Right atrium auricular region (tissue), 2 donors: Measurements from ENCODE around the gene RUNX2. TPM values are rescaled to one million over a fixed set of nuclear protein-coding genes. Genes with fewer than 3 reads are reported as not detected.

Experiments
- DNase-seq: peaks from one replicate; pipeline ENCODE4 v3.0.0-alpha.2; 2019; ENCODE audit warnings: low spot score
- H3K27ac ChIP-seq, 2 donors: fragments of 200-600 bp; sonication (generic); 1 replicate in 1 of 2; 2 replicates in 1 of 2; pipeline ENCODE4 v1.5.1; 2016 to 2019
- H3K27me3 ChIP-seq, 2 donors: fragments of 200-600 bp; sonication (generic); one replicate each; pipeline versions ENCODE4 v1.5.1 to v1.6.0; 2017 to 2019
- H3K36me3 ChIP-seq: fragments of 200-600 bp; sonication (generic); one replicate; pipeline ENCODE4 v1.5.1; 2016
- H3K4me1 ChIP-seq, 2 donors: fragments of 200-600 bp; sonication (generic); one replicate each; pipeline versions ENCODE4 v1.5.1 to v1.6.0; 2017 to 2019
- H3K4me3 ChIP-seq, 2 donors: fragments of 200-600 bp; sonication (generic); 1 replicate in 1 of 2; 2 replicates in 1 of 2; pipeline ENCODE4 v1.5.1; 2017 to 2019; ENCODE audit warnings: mild to moderate bottlenecking in 1 of 2, moderate library complexity in 1 of 2
- H3K9me3 ChIP-seq, 2 donors: fragments of 200-600 bp; sonication (generic); one replicate each; pipeline ENCODE4 v1.5.1; 2019
- CTCF ChIP-seq, 2 donors: fragments of 200-600 bp; sonication (generic); IDR thresholded peaks; one replicate each; pipeline ENCODE4 v1.5.1; 2019; ENCODE audit warnings: antibody characterized with exemption in 2 of 2
- total RNA-seq, 2 donors: library from RNA; depleted of rRNA; stranded (reverse); fragments of >200 nt; gene quantifications; one replicate each; pipeline ENCODE4 v1.1.0, GENCODE V29; 2016

RUNX2 gene
- total RNA-seq, 2 donors from 2014 or later = 0.55 to 0.85 TPM

- no peak for DNase-seq
- Histone ChIP-seq H3K4me1 (no peaks in the 10 kb centered on the region), H3K27ac (no peak overlapping the region), H3K27me3 (no peaks in the 10 kb centered on the region), H3K4me3 (no peak overlapping the region), H3K9me3 (no peaks in the 10 kb centered on the region), H3K36me3 (no peaks in the 10 kb centered on the region)
- TF ChIP-seq CTCF (IDR thresholded peaks at IDR 0.05) = no peak
Measured at GRCh38 chr6:45651301-45651700, 323.2 kb downstream of the RUNX2 start.

- no peak for DNase-seq
- no peaks in the 10 kb centered on the region for H3K4me1 ChIP-seq
- no peak overlapping the region for H3K27ac ChIP-seq
- no peaks in the 10 kb centered on the region for H3K36me3 ChIP-seq
- no peaks in the 10 kb centered on the region for H3K27me3 ChIP-seq
- no peak for TF ChIP-seq CTCF (IDR thresholded peaks at IDR 0.05)
- H3K4me3 ChIP-seq = no peak overlapping the region
- H3K9me3 ChIP-seq = no peaks in the 10 kb centered on the region
Measured at GRCh38 chr6:45652416-45652815, 324.3 kb downstream of the RUNX2 start.

- no peak for DNase-seq
- TF ChIP-seq CTCF (IDR thresholded peaks at IDR 0.05) = no peak
- Histone ChIP-seq H3K27ac (no peak overlapping the region), H3K9me3 (no peaks in the 10 kb centered on the region), H3K4me3 (no peak overlapping the region), H3K4me1 (no peaks in the 10 kb centered on the region), H3K36me3 (no peaks in the 10 kb centered on the region), H3K27me3 (no peaks in the 10 kb centered on the region)
Measured at GRCh38 chr6:45653117-45653883, 325.2 kb downstream of the RUNX2 start.

- Histone ChIP-seq H3K9me3 (no peaks in the 10 kb centered on the region), H3K27ac (no peak overlapping the region), H3K27me3 (no peaks in the 10 kb centered on the region), H3K4me3 (no peak overlapping the region), H3K36me3 (no peaks in the 10 kb centered on the region), H3K4me1 (no peaks in the 10 kb centered on the region)
- DNase-seq = no peak
- no peak for TF ChIP-seq CTCF (IDR thresholded peaks at IDR 0.05)
Measured at GRCh38 chr6:45654673-45655072, 326.5 kb downstream of the RUNX2 start.

GRCh38 chr6:45655745-45656476 lies 327.8 kb downstream of the RUNX2 start:
- Histone ChIP-seq H3K27me3 (no peaks in the 10 kb centered on the region), H3K36me3 (no peaks in the 10 kb centered on the region), H3K27ac (no peak overlapping the region), H3K9me3 (no peaks in the 10 kb centered on the region), H3K4me3 (no peak overlapping the region), H3K4me1 (no peaks in the 10 kb centered on the region)
- no peak for TF ChIP-seq CTCF (IDR thresholded peaks at IDR 0.05)
- no peak for DNase-seq
